Natural killer cell (primary cell): ENCODE measurements around the gene ADPRM. TPM values are rescaled to one million over a fixed set of nuclear protein-coding genes. Genes with fewer than 3 reads are reported as not detected.

ENCODE experiments used
- ATAC-seq, 3 donors: fragments of 150-1000 bp in 2 of 3; fragments of 200-7000 bp in 1 of 3; cut with Tn5 transposase; 1 replicate in 1 of 3; 2 replicates in 2 of 3; pipeline ENCODE4 v1.10.0; 2021; ENCODE audit warnings: mild to moderate bottlenecking in 2 of 3, moderate library complexity in 2 of 3
- DNase-seq, 2 donors: peaks; one replicate each; pipeline versions ENCODE4 v3.0.0 to v3.0.0-alpha.2; 2013 to 2021; ENCODE audit warnings: mixed read lengths in 1 of 2
- H3K27ac ChIP-seq: one replicate; pipeline ENCODE4 v1.5.1; 2013; ENCODE audit warnings: mild to moderate bottlenecking, low read length
- H3K27me3 ChIP-seq: one replicate; pipeline ENCODE4 v1.6.1; 2013; ENCODE audit warnings: low read length; ENCODE audit not compliant: control insufficient read depth, insufficient read depth
- H3K36me3 ChIP-seq: one replicate; pipeline ENCODE4 v1.6.1; 2013; ENCODE audit warnings: low read length; ENCODE audit not compliant: control insufficient read depth, insufficient read depth
- H3K4me1 ChIP-seq: one replicate; pipeline ENCODE4 v1.6.1; 2013; ENCODE audit warnings: low read length; ENCODE audit not compliant: control insufficient read depth, insufficient read depth
- H3K4me3 ChIP-seq: one replicate; pipeline ENCODE4 v1.5.1; 2013; ENCODE audit warnings: low read length
- H3K9me3 ChIP-seq: one replicate; pipeline ENCODE4 v1.6.1; 2013; ENCODE audit warnings: low read length; ENCODE audit not compliant: control insufficient read depth, insufficient read depth
- H3K27ac Mint-ChIP-seq, 2 donors: one replicate each; pipeline ENCODE4 v1.8.0; 2022; ENCODE audit warnings: mild to moderate bottlenecking in 2 of 2, mixed read lengths in 2 of 2, moderate library complexity in 1 of 2
- H3K27me3 Mint-ChIP-seq, 2 donors: one replicate each; pipeline ENCODE4 v1.8.0; 2022; ENCODE audit warnings: low read depth in 2 of 2, mixed read lengths in 2 of 2
- H3K36me3 Mint-ChIP-seq: one replicate; pipeline ENCODE4 v1.8.0; 2022; ENCODE audit warnings: mixed read lengths
- H3K4me1 Mint-ChIP-seq, 2 donors: one replicate each; pipeline ENCODE4 v1.8.0; 2022; ENCODE audit warnings: mixed read lengths in 2 of 2
- H3K4me3 Mint-ChIP-seq: one replicate; pipeline ENCODE4 v1.8.0; 2022; ENCODE audit warnings: mild to moderate bottlenecking, moderate library complexity, mixed read lengths
- H3K9me3 Mint-ChIP-seq, 2 donors: one replicate each; pipeline ENCODE4 v1.8.0; 2022; ENCODE audit warnings: mixed read lengths in 2 of 2
- WGBS: methylation state at CpG from one replicate; pipeline ENCODE4 v1.1.7; 2013; ENCODE audit warnings: missing lambda C conversion rate; ENCODE audit not compliant: insufficient coverage; 5-methylcytosine and 5-hydroxymethylcytosine counted together
- intact Hi-C: fragments of 100-400 bp; cut with micrococcal nuclease; formaldehyde crosslinking; loops from one replicate; pipeline ENCODE4 v1.14.2; 2022
- total RNA-seq, 4 donors: library from RNA; stranded (reverse); fragments of 120-200 nt in 1 of 4; gene quantifications; one replicate each; pipeline versions ENCODE4 v1.2.3 to v1.2.4, GENCODE V29; 2013 to 2022
- TF ChIP-seq, protein P1 (sequence below): fragments of 200-600 bp; IDR thresholded peaks from one replicate; pipeline ENCODE4 v1.8.0; 2022; ENCODE audit warnings: antibody characterized with exemption

The ADPRM gene
- total RNA-seq, 3 donors from 2014 or later (not counting 1 experiment from before 2014, with no cell fraction given) = 9.5 to 10.7 (median 9.5) TPM

DNA sequence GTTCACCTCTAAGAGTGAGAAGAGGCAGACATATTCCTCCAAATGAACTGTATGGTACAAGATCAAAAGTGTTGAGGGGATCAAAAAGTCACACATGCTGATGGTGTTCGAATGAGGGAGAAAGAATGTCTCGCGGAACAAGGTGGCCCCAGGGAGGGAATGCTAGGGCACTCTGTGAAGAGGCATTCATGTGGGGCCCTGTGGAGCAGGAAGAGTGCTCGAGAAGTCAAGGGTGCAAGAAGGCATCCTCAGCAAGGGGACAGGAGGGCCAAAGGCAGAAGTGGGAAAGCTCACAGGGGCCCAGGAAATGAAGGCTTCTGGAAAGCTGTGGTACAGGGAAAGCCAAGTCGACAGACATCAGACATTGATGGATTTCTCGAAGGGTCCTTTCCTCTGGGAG is 34.2 kb upstream of the ADPRM start:
- Histone ChIP-seq H3K9me3 (no peaks in the 10 kb centered on the region), H3K36me3 (peaks cover 2% of the 10 kb centered on the region), H3K4me3 (no peak overlapping the region), H3K27ac (no peak overlapping the region), H3K4me1 (no peaks in the 10 kb centered on the region), H3K27me3 (no peaks in the 10 kb centered on the region)
- Mint-ChIP-seq H3K36me3 (peaks cover 6% of the 10 kb centered on the region), H3K27ac (no peak overlapping the region), H3K9me3 (no peaks in the 10 kb centered on the region), H3K27me3 (no peaks in the 10 kb centered on the region), H3K4me1 (no peaks in the 10 kb centered on the region), H3K4me3 (no peak overlapping the region)
- WGBS = 85% methylated on average over 6 of the region's 6 CpGs
- no peak for ATAC-seq
- TF ChIP-seq, protein P1, sequence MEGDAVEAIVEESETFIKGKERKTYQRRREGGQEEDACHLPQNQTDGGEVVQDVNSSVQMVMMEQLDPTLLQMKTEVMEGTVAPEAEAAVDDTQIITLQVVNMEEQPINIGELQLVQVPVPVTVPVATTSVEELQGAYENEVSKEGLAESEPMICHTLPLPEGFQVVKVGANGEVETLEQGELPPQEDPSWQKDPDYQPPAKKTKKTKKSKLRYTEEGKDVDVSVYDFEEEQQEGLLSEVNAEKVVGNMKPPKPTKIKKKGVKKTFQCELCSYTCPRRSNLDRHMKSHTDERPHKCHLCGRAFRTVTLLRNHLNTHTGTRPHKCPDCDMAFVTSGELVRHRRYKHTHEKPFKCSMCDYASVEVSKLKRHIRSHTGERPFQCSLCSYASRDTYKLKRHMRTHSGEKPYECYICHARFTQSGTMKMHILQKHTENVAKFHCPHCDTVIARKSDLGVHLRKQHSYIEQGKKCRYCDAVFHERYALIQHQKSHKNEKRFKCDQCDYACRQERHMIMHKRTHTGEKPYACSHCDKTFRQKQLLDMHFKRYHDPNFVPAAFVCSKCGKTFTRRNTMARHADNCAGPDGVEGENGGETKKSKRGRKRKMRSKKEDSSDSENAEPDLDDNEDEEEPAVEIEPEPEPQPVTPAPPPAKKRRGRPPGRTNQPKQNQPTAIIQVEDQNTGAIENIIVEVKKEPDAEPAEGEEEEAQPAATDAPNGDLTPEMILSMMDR = no peak
- intact Hi-C loops = no loop called here
- DNase-seq = no peak

DNA sequence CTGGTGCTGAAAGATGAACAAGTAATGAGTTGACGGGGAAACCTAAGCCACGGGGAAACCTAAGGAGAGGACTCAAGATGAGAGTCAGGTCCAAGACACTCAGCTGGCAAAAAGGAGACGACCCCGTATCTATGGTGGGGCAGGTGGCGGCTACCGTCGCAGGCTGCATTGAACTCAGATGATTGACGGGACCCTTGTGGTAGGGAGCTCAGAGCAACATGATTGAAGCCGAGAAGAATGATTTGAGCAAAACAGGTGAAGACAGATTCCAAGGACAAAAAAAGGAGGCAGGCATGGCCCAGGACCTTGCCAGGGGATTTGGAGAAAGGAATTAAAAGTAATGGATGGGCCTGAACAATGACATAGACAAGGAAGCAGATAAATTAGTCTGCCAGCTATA is 32.8 kb upstream of the ADPRM start:
- H3K4me3 Mint-ChIP-seq = no peak overlapping the region
- no peaks in the 10 kb centered on the region for H3K4me1 ChIP-seq
- H3K27me3 ChIP-seq = no peaks in the 10 kb centered on the region
- H3K36me3 ChIP-seq = no peaks in the 10 kb centered on the region
- no peak overlapping the region for H3K27ac Mint-ChIP-seq
- H3K4me1 Mint-ChIP-seq = no peaks in the 10 kb centered on the region
- H3K27me3 Mint-ChIP-seq = no peaks in the 10 kb centered on the region
- TF ChIP-seq, protein P1 = no peak
- intact Hi-C loops = no loop called here
- 96% methylated on average over 9 of the region's 9 CpGs for WGBS
- peaks cover under 1% of the 10 kb centered on the region for H3K36me3 Mint-ChIP-seq
- no peak overlapping the region for H3K4me3 ChIP-seq
- H3K9me3 ChIP-seq = no peaks in the 10 kb centered on the region
- H3K27ac ChIP-seq = no peak overlapping the region
- ATAC-seq (no peak), DNase-seq (no peak)
- H3K9me3 Mint-ChIP-seq = no peaks in the 10 kb centered on the region

DNA sequence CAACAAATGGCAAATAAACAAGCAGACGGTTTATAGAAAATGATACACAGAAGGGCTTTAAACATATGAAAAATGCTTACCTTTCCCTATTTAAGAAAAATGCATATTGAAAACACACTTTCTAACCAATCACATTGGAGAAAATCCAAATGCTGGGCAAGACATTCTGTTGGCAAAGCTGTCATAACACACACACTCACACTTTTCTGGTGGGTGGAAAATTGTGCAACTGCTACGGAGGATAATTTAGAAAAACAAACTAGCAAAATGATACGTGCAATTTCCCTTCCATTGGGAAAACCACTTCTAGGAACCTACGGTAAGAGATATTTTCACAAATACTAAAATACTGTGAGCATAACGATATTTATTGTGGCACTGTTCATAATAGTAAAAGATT is 30.5 kb upstream of the ADPRM start:
- no peak overlapping the region for H3K4me3 ChIP-seq
- H3K4me1 ChIP-seq = no peaks in the 10 kb centered on the region
- Mint-ChIP-seq H3K27me3 (no peaks in the 10 kb centered on the region), H3K4me3 (no peak overlapping the region), H3K9me3 (no peaks in the 10 kb centered on the region), H3K27ac (no peak overlapping the region), H3K4me1 (no peaks in the 10 kb centered on the region), H3K36me3 (no peaks in the 10 kb centered on the region)
- H3K27ac ChIP-seq = no peak overlapping the region
- no peak for ATAC-seq
- no peaks in the 10 kb centered on the region for H3K9me3 ChIP-seq
- DNase-seq = no peak
- TF ChIP-seq, protein P1 = no peak
- H3K27me3 ChIP-seq = no peaks in the 10 kb centered on the region
- 96% methylated on average over 3 of the region's 5 CpGs for WGBS
- H3K36me3 ChIP-seq = no peaks in the 10 kb centered on the region
- intact Hi-C loops = no loop called here

DNA sequence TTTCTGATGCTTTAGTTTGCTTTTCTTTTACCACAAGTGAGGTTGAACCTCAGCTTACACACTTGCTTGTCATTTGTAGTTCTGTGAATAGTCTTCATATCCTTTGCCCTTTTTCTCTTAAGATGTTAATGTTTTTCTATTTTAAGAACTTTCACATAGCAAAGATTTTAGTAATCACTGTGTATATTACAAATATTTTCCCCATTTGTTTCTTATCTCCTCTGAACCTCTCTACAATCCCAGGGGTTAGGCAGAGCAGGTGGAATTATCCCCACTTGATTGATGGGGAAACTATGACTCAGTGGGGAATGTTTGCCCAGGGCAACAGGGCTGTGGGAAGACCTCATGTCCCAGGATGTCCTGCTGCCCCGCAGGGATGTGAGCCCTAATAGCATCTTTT is 28.6 kb upstream of the ADPRM start:
- peaks cover under 1% of the 10 kb centered on the region for H3K36me3 ChIP-seq
- Mint-ChIP-seq H3K27ac (no peak overlapping the region), H3K27me3 (no peaks in the 10 kb centered on the region), H3K4me1 (no peaks in the 10 kb centered on the region), H3K9me3 (no peaks in the 10 kb centered on the region), H3K4me3 (no peak overlapping the region), H3K36me3 (no peaks in the 10 kb centered on the region)
- TF ChIP-seq, protein P1 = no peak
- H3K9me3 ChIP-seq = no peaks in the 10 kb centered on the region
- H3K27me3 ChIP-seq = no peaks in the 10 kb centered on the region
- no peak overlapping the region for H3K27ac ChIP-seq
- 100% methylated on average over 1 of the region's 1 CpG for WGBS
- no peak overlapping the region for H3K4me3 ChIP-seq
- DNase-seq (no peak), ATAC-seq (no peak)
- H3K4me1 ChIP-seq = no peaks in the 10 kb centered on the region
- intact Hi-C loops = no loop called here
